ENCODE measurements around the gene CIROP.

DNA sequence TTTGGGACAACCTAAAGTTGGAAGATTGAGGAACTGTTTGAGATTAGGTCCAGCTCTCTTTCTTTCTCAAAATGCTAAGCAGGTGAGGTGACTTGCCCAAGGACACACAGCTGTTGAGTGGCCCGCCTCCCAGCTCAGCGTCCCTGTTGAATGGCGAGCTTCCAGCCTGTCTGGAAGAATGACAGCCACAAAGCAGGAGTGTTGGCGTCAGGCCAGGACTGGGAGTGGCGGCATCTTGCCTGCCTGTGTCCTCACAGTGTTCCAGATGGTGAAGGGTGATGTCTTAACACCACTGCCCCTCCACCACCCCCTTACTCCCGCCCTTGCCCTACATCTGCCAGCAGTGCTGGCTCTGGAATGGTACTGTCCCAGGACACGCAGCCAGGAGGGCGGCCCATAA, 18.6 kb upstream of the CIROP start:
- TF ChIP-seq POLR2A (IDR thresholded peaks at IDR 0.05) = no peak
- TF ChIP-seq CTCF (IDR thresholded peaks at IDR 0.05) = no peak

Data from heart left ventricle (tissue), 13 donors.